K562 (cell line): ENCODE results near the gene FAM120AOS. TPM values are rescaled to one million over a fixed set of nuclear protein-coding genes. Genes with fewer than 3 reads are reported as not detected.

Experiments used
- ATF4 ChIP-seq: fragments of 450-650 bp; formaldehyde crosslinking; IDR thresholded peaks from 2 replicates; pipeline ENCODE4 v1.4.0; 2022; ENCODE audit warnings: mild to moderate bottlenecking, moderate library complexity
- CBFB ChIP-seq: sonication (generic); formaldehyde crosslinking; IDR thresholded peaks from 2 replicates; pipeline ENCODE4 v1.4.0; 2020; ENCODE audit warnings: mild to moderate bottlenecking, missing genetic modification reagents
- CBX5 ChIP-seq: IDR thresholded peaks from 2 replicates; pipeline ENCODE4 v1.6.1; 2014; ENCODE audit warnings: low read depth, borderline replicate concordance
- CREM ChIP-seq: IDR thresholded peaks from 2 replicates; pipeline ENCODE4 v1.6.1; 2014; ENCODE audit warnings: antibody characterized with exemption, low read depth
- DLX4 ChIP-seq: fragments of 250-450 bp; sonication (Bioruptor Pico); IDR thresholded peaks from 2 replicates; pipeline ENCODE4 v1.6.1; 2021; ENCODE audit warnings: mild to moderate bottlenecking
- DMBX1 ChIP-seq: fragments of 250-450 bp; sonication (Bioruptor Pico); IDR thresholded peaks from 2 replicates; pipeline ENCODE4 v1.8.0; 2022; ENCODE audit warnings: inconsistent platforms, mild to moderate bottlenecking, moderate library complexity, borderline replicate concordance
- ETS2 ChIP-seq: IDR thresholded peaks from 2 replicates; pipeline ENCODE4 v1.6.1; 2016; ENCODE audit warnings: borderline replicate concordance, missing genetic modification characterization, mild to moderate bottlenecking, moderate library complexity, missing compliant biosample characterization; ENCODE audit not compliant: poor library complexity, severe bottlenecking
- FOXP4 ChIP-seq: sonication (generic); formaldehyde crosslinking; IDR thresholded peaks from 2 replicates; pipeline ENCODE4 v1.8.0; 2022; ENCODE audit warnings: mild to moderate bottlenecking, missing genetic modification reagents, borderline replicate concordance
- GABPB1 ChIP-seq: sonication (generic); formaldehyde crosslinking; IDR thresholded peaks from 2 replicates; pipeline ENCODE4 v1.8.0; 2022; ENCODE audit warnings: mild to moderate bottlenecking, missing genetic modification reagents
- KLF16 ChIP-seq: IDR thresholded peaks from 2 replicates; pipeline ENCODE4 v1.6.1; 2016; ENCODE audit warnings: antibody characterized with exemption
- MLX ChIP-seq, 2 experiments: fragments of 450-650 bp in 1 of 2; sonication (generic) in 1 of 2; formaldehyde crosslinking; conservative IDR thresholded peaks; 2 replicates each; pipeline versions ENCODE4 v1.4.0 to v1.8.1; 2020 to 2022; ENCODE audit warnings: mild to moderate bottlenecking in 1 of 2, missing genetic modification reagents in 1 of 2
- NFRKB ChIP-seq: fragments of 450-650 bp; IDR thresholded peaks from 2 replicates; pipeline ENCODE4 v1.6.1; 2016; ENCODE audit warnings: low read depth
- NONO ChIP-seq, 2 experiments: fragments of 200-400 bp in 1 of 2; fragments of 450-650 bp in 1 of 2; formaldehyde crosslinking in 1 of 2; IDR thresholded peaks; 2 replicates each; pipeline ENCODE4 v1.6.1; 2017; ENCODE audit warnings: low read depth in 2 of 2, mild to moderate bottlenecking in 2 of 2, moderate library complexity in 2 of 2, low read length in 1 of 2
- POLR2G ChIP-seq: fragments of 200-400 bp; formaldehyde crosslinking; IDR thresholded peaks from 2 replicates; pipeline ENCODE4 v1.6.1; 2017; ENCODE audit warnings: low read depth, mild to moderate bottlenecking, antibody characterized with exemption, low read length, moderate library complexity
- PTBP1 ChIP-seq: fragments of 200-400 bp; formaldehyde crosslinking; IDR thresholded peaks from 2 replicates; pipeline ENCODE4 v1.6.1; 2017; ENCODE audit warnings: low read depth, low read length
- SAP30 ChIP-seq: fragments of 200-600 bp; sonication (generic); IDR thresholded peaks from 2 replicates; pipeline ENCODE4 v1.6.1; 2012; ENCODE audit warnings: borderline replicate concordance, low read depth, mild to moderate bottlenecking, moderate library complexity, low read length, control low read depth, inconsistent platforms; ENCODE audit not compliant: insufficient read depth, poor library complexity, severe bottlenecking
- SIN3B ChIP-seq: fragments of 450-650 bp; IDR thresholded peaks from 2 replicates; pipeline ENCODE4 v1.6.1; 2017; ENCODE audit warnings: low read depth, mild to moderate bottlenecking, moderate library complexity
- SRF ChIP-seq, 2 experiments: fragments of 250-450, 450-650 bp in 1 of 2; sonication (Bioruptor Pico) in 1 of 2; sonication (generic) in 1 of 2; formaldehyde crosslinking; IDR thresholded peaks; 2 replicates each; pipeline versions ENCODE4 v1.5.0 to v1.5.1; 2020 to 2022; ENCODE audit warnings: mild to moderate bottlenecking in 1 of 2, missing genetic modification reagents in 1 of 2
- ZBED1 ChIP-seq: IDR thresholded peaks from 2 replicates; pipeline ENCODE4 v1.6.1; 2014
- ZBTB17 ChIP-seq: fragments of 450-650 bp; formaldehyde crosslinking; IDR thresholded peaks from 2 replicates; pipeline ENCODE4 v1.4.0; 2020; ENCODE audit warnings: mild to moderate bottlenecking
- ZNF23 ChIP-seq: fragments of 250-450 bp; sonication (Bioruptor Pico); IDR thresholded peaks from 2 replicates; pipeline ENCODE4 v1.4.0; 2020; ENCODE audit warnings: mild to moderate bottlenecking
- ZNF316 ChIP-seq: fragments of 450-650 bp; IDR thresholded peaks from 2 replicates; pipeline ENCODE4 v1.6.1; 2016
- ZNF324 ChIP-seq: fragments of 250-450 bp; sonication (Bioruptor Pico); IDR thresholded peaks from 2 replicates; pipeline ENCODE4 v1.4.0; 2020; ENCODE audit warnings: mild to moderate bottlenecking
- ZNF77 ChIP-seq: fragments of 250-450 bp; sonication (Bioruptor Pico); IDR thresholded peaks from 2 replicates; pipeline ENCODE4 v1.5.0; 2020
- polyA plus RNA-seq, 8 experiments: library from polyadenylated mRNA; depleted of rRNA in 4 of 8; stranded (reverse) in 5 of 8; unstranded in 3 of 8; fragments of >200 nt; fragmentation: Nextera tagmentation in 2 of 8; fragmentation: Illumina TruSeq in 1 of 8; extraction: Ambion mirVana in 2 of 8; extraction: Trizol in 1 of 8; gene quantifications; 2 replicates each; pipeline versions ENCODE4 v1.2.1 to v1.2.3, GENCODE V29; 2011 to 2014; ENCODE audit warnings: inconsistent platforms in 1 of 8, missing spikeins in 1 of 8
- total RNA-seq, 7 experiments: library from RNA; depleted of rRNA in 6 of 7; stranded (reverse); fragments of >200 nt in 6 of 7; fragmentation: Illumina TruSeq in 2 of 7; extraction: Trizol in 2 of 7; gene quantifications; 2 replicates each; pipeline versions ENCODE4 v1.2.1 to v1.2.3, GENCODE V29; 2011 to 2021; ENCODE audit warnings: low replicate concordance in 1 of 7

Gene FAM120AOS
- total and polyA plus RNA-seq, 9 of the 15 experiments (the other 6 are each of a cell fraction or from before 2014, with no cell fraction given), result 18.8 to 53.4 (median 41.4) TPM

- TF ChIP-seq MLX (CRISPR knock-in tag; conservative IDR thresholded peaks at IDR 0.05) (peak in 1 of 2 experiments; percentile 67; a peak in 1 of 4 replicates), SIN3B (peak; percentile 66; the same call in 1 of the 2 replicates), ZNF23 (CRISPR knock-in tag) (no peak), CREM (0 out of 2 replicates have a peak, but pooled peaks have one; percentile 26), FOXP4 (CRISPR knock-in tag) (0 out of 2 replicates have a peak, but pooled peaks have one; percentile 81), GABPB1 (CRISPR knock-in tag) (peak; percentile 47), POLR2G (peak; percentile 82), NONO (IDR thresholded peaks at IDR 0.05; ENCODE audit: low read depth in 2 of 2, low read length in 1 of 2) (peak; percentile 64 to 89), ZNF324 (no peak), SRF (CRISPR knock-in tag; IDR thresholded peaks at IDR 0.05) (0 out of 4 replicates have a peak, but pooled peaks of 1 of the 2 experiments have one; percentile 45), ETS2 (tag) (no peak), DMBX1 (CRISPR knock-in tag) (0 out of 2 replicates have a peak, but pooled peaks have one; percentile 51), ZNF77 (CRISPR knock-in tag) (no peak), NFRKB (peak; percentile 52; the same call in 1 of the 2 replicates), SAP30 (peak; percentile 84), KLF16 (no peak), CBFB (CRISPR knock-in tag) (peak; percentile 79), ZNF316 (no peak), ATF4 (CRISPR knock-in tag) (no peak), PTBP1 (0 out of 2 replicates have a peak, but pooled peaks have one; percentile 33), CBX5 (peak; percentile 58; the same call in 1 of the 2 replicates), ZBTB17 (peak; percentile 57; the same call in 1 of the 2 replicates), DLX4 (no peak), ZBED1 (no peak)
These were observed 2.2 kb downstream of the FAM120AOS start, which contains the start of gene FAM120A (continued) for GRCh38 chr9:93450945-93451815.
